Coronary artery (tissue), 2 donors: Measurements from ENCODE around the gene KRT5.
A peak's percentile ranks its signal among the peaks of the same experiment; 100 is the strongest.
"Not testable (repeated sequence)": the region's sequence is repeated elsewhere in the genome, so short reads cannot be mapped to it uniquely, and the experiment has no call there.

Experiments used
- DNase-seq: peaks from one replicate; pipeline ENCODE4 v3.0.0-alpha.2; 2017; ENCODE audit warnings: low spot score
- H3K27ac ChIP-seq, 2 donors: fragments of 200-600 bp; sonication (generic); one replicate each; pipeline ENCODE4 v1.5.1; 2016 to 2019
- H3K4me3 ChIP-seq: fragments of 200-600 bp; sonication (generic); 2 replicates; pipeline ENCODE4 v1.5.1; 2016; ENCODE audit warnings: mild to moderate bottlenecking, moderate library complexity
- TF ChIP-seq, protein P1 (sequence below): fragments of 200-600 bp; sonication (generic); IDR thresholded peaks from one replicate; pipeline ENCODE4 v1.5.1; 2019; ENCODE audit warnings: antibody characterized with exemption

KRT5 gene

DNA sequence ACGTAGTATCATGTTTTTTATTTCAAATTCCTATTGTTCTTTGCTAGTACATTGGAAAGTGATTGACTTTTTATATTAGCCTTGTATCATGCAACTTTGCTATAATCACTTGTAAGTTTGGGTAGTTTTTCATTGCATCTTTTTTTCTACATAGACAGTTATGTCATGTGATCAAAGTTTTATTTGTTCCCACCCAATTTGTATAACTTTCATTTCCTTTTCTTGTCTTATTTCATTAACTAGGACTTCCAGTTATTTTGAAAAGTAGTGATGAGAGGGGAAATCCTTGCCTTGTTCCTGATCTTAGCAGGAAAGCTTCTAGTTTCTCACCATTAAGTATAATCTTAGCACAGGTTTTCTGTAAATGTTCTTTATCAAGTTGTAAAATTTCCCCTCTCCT, 17.3 kb downstream of the KRT5 start:
- DNase-seq: no peak
- no peak overlapping the region for H3K4me3 ChIP-seq
- no peak overlapping the region for H3K27ac ChIP-seq
- TF ChIP-seq, protein P1, sequence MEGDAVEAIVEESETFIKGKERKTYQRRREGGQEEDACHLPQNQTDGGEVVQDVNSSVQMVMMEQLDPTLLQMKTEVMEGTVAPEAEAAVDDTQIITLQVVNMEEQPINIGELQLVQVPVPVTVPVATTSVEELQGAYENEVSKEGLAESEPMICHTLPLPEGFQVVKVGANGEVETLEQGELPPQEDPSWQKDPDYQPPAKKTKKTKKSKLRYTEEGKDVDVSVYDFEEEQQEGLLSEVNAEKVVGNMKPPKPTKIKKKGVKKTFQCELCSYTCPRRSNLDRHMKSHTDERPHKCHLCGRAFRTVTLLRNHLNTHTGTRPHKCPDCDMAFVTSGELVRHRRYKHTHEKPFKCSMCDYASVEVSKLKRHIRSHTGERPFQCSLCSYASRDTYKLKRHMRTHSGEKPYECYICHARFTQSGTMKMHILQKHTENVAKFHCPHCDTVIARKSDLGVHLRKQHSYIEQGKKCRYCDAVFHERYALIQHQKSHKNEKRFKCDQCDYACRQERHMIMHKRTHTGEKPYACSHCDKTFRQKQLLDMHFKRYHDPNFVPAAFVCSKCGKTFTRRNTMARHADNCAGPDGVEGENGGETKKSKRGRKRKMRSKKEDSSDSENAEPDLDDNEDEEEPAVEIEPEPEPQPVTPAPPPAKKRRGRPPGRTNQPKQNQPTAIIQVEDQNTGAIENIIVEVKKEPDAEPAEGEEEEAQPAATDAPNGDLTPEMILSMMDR: no peak

DNA sequence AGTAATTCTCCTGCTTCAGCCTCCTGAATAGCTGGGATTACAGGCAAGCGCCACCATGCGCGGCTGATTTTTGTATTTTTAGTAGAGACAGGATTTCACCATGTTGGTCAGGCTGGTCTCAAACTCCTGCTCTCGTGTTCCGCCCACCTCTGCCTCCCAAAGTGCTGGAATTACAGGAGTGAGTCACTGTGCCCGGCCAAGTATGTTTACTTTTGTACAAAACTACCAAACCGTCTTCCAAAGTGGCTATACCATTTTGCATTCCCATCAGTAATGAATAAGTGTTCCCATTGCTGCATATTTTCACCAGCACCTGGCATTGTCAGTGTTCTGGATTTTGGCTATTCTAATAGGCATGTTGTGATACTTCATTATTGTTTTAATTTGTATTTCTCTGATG, 18.7 kb downstream of the KRT5 start:
- TF ChIP-seq, protein P1: no peak
- Histone ChIP-seq H3K27ac (no peak overlapping the region), H3K4me3 (no peak overlapping the region)
- DNase-seq: no peak

DNA sequence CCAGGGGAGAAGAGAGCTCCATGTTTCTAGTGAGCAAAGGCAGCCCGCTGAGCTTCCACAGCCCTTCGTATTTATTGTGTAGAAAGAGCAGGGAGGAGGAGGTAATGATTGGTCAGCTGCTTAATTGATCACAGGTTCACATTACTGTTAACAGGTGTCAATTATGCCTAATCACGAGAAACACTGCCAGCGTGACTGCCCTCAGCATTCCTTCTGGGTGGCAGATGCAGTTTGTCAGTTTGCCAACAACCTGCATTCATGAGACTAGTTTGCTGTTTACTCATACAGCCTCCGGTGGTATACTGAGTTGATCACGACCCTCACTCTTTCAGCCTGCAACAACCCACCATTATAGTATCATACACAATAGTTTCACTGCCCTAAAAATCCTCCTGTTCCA, 19.6 kb downstream of the KRT5 start:
- H3K27ac ChIP-seq, DNase-seq, H3K4me3 ChIP-seq: not testable (repeated sequence)

DNA sequence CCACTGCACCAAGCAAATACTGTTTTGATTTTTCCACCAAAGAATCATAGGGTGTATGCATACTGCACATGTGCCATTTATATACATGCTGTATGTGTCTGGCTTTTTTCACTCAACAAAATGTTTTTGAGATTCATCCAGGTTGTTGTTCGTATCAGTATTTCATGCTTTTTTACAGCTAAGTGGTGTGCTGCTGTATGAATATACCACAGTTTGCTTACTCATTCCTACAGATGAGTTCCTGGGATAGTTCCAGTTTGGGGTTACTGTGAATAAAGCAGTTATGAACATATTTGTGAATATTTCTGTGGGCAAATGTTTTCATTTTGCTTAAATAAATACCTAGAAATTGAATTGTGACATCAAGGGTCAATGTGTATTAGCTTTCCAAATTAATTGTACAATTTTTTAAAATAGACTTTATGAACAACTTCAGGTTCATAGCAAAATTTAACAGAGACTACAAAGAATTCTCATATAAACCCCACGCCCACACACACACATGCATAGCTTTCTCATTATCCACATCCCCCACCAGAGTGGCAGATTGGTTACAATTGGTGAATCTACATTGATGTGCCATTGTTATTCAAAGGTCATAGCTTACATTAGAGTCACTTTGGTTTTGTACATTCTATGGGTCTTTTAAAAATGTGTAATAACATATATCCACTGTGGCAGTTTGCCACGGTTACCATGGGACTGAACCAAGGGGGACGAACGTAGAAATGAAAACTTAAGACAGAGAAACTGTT, 20.2 kb downstream of the KRT5 start:
- H3K27ac ChIP-seq: no peak overlapping the region
- no peak for DNase-seq
- TF ChIP-seq, protein P1: no peak
- no peak overlapping the region for H3K4me3 ChIP-seq

DNA sequence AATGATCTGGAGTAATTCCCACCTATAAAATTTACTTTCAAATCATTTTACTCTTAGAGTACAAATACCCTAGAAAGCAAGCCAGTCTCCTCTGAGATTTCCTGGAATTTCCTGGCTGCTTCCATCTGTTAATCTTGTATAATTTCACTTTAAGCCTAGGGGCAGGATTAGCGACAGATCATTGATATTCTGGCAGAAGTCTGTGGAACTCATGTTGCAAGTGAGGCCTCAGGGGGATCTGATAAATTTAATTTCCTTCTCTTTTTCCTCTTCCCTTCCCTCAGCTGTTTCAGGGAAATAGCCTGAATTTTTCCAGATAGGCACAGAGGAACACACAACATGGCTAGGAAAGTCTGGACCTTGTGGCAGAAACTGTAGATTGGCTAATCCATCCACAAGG, 21.2 kb downstream of the KRT5 start:
- TF ChIP-seq, protein P1: no peak
- Histone ChIP-seq H3K4me3 (no peak overlapping the region), H3K27ac (no peak overlapping the region)
- DNase-seq: no peak

DNA sequence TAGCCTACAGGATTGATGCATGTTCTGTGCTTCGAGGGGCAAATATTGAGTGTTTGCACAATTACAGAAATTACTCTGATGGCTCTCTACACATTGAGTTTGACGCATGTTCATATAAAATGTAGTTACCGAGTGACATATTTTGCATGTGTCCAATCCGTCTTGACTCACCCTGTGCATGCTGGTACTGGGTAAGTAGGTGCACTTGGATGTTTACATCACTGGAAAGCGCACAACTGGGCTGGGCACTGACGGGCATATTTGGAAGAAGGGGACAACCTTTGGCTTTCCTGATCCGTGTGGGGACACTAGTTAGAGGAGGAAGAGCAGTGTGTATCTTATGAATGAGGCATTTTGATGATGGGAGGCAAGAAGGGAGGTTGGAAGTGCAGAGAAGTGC, 22.2 kb downstream of the KRT5 start:
- no peak overlapping the region for H3K27ac ChIP-seq
- no peak for DNase-seq
- TF ChIP-seq, protein P1: no peak
- H3K4me3 ChIP-seq: no peak overlapping the region

DNA sequence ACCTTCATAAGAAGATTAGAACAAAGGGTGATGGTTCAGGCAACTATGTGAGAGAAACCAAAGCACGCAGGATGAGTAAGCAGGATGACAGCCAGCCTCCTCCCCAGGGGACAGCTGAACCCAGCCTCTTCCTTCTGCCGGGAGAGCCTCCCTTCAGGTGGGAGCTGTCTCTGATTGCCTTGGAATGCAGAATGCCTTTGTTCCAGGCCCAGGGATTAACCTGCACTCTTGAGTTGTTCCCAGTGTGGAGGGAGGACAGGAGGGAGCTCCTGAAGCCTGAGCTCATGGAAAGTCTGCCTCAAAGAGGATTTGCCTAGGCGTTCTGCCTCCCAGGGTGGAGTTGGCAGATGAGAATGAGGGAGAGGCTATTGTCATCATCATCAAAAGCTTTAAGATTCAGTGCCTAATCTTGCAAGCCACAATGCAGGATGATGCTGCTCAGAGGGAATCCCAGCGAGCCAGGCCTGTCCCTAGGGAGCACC, 23.6 kb downstream of the KRT5 start:
- peak; percentile 72 for DNase-seq
- TF ChIP-seq, protein P1: no peak
- Histone ChIP-seq H3K4me3 (no peak overlapping the region), H3K27ac (no peak overlapping the region)
